Measurements from ENCODE around the gene INSL4. TPM values are rescaled to one million over a fixed set of nuclear protein-coding genes. Genes with fewer than 3 reads are reported as not detected.

INSL4 gene
- total RNA-seq (2014; rRNA removed; shearing (Covaris generic)), result not detected in 2 replicates

DNA sequence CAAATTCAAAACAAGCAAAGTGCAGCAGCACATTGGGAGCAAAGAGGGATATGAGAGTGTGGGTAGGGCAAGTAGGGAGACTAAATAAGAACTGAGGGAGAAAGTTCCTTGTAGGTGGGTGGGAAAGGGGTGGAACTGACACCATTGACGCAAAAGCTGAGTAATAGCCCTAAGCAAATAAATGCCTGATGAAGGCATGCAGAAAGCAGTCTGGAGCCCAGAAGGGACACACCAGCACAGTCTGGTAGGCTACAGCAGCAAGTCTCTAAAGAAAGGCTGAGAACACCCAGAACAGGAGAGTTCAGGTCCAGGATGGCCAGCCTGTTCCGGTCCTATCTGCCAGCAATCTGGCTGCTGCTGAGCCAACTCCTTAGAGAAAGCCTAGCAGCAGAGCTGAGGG is at the start of gene INSL4:
INSL4 (plus strand) TSS at position 208 of the 400 bp plus-strand sequence; CDS start at position 313, 105 bp downstream.
- no peak for DNase-seq (ENCODE audit: low spot score)

GRCh38 chr9:5184776-5185175 is 46.4 kb upstream of the INSL4 start:
- no peak for DNase-seq (ENCODE audit: low spot score)

DNA sequence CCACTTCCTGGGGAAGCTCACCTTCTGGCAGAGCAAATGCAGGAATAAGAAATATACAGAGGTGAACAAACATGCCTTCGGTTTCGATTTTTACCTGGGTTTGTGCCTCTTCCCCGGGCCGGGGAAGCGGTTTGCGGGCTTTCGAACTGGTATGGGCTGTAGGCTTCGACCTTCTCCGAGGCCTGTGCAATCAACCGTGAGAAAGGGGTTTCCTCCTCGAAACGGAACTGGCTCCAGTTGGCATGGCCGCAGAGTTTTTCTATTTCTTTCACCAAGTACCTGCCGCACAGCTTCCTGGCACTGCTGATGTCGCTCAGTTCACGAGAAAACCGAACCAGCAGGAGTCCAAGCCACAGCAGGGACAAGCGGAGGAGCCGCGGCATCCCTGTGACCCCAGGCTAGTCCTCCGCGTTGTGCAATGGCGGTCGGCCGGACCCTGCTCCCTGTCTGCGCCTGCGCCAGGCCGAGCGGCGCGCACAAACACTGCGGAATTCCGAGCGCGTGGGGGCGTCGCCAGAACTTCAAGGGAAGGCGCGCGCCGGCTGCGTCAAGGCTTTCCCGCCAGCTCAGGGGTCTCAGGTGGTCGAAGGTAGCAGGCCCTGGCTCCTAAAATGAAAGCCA is 45.9 kb upstream of the INSL4 start, which contains the start of gene INSL6:
INSL6 (minus strand) TSS at position 420 of the 621 bp plus-strand sequence; CDS start at position 383, 37 bp downstream.
- DNase-seq (ENCODE audit: low spot score), result no peak

DNA sequence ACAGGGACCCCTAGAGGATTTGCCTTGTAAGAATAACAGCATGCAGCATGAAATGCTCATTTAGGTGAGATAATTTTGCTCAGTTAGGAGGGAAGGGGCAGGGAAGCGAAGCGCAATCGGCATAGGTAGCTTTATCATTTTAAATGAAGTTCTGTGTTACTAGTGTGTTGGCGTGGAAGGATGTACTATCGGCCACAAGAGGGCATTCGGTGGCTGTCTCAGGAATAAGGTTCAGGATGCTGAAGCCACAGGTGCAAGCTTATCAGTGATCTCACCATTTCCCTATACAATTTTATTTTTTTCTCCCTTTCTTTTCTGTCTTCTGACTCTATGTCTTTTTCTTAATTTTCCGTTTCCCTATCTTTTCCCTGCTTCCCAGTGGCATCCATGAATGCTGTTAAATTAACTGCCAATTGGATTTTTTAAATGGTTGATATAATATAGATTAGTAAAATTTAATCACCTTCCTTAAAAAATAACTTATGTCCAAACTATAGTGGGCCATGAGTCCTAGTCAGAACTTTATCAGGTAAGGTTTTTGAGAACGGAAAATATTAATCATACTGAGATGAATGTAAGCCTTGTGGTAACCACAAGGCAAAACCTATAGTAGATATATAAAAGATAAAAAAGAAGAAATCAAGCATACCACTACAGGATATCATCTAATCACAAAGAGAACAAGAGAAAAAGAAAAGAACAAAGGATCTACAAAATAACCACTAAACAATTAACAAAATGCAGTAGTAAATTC is 44.6 kb upstream of the INSL4 start:
- DNase-seq (ENCODE audit: low spot score), result peak; percentile 43

DNA sequence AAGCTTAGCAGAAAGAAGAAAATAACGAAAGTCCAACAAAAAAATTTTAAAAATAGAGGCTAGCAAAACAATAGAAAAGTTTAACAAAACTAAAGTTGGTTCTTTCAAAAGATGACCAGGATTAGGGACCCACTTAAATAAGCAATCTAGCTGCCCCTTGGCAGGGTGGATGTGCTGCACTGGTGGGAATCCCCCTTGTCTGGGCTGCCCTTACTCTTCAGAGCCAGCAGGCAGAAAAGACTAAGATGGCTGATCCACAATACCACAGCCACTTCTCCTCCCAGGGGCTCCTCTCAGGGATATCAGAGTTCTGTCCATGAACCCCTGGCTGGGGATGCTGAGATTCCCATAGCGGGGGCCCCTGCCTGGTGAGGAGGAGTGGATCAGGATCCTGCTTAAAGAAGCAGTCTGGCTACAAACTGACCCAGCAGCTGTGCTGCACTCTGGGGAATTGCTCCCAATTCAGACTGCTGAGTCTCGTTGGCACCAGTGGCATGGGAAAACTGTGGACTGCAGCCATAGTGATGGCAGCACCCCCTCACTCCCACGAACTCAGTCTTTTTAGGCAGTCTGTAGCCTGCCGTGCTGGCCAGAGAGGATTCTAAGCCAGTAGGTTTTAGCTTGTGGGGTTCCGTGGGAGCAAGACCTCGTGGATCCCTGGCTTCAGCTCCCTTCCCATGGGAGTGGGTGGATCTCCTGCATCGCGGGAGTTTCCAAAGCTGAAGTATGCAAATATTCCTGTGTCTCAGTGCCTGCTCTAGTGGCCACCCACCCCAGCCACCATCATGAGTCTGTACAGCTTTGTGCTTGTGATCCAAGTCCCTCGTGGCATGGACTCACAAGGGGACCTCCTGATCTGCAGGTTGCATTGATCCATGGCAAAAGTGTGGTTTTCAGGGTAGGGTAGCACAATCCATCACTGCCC is 42.9 kb upstream of the INSL4 start:
- DNase-seq (ENCODE audit: low spot score), result no peak

- DNase-seq (ENCODE audit: low spot score), result no peak
These were observed 39.2 kb upstream of the INSL4 start for GRCh38 chr9:5191985-5192384.

- no peak for DNase-seq (ENCODE audit: low spot score)
These were observed 37.9 kb upstream of the INSL4 start for GRCh38 chr9:5193345-5193744.

GRCh38 chr9:5195463-5195862 is 35.8 kb upstream of the INSL4 start:
- no peak for DNase-seq (ENCODE audit: low spot score)

DNA sequence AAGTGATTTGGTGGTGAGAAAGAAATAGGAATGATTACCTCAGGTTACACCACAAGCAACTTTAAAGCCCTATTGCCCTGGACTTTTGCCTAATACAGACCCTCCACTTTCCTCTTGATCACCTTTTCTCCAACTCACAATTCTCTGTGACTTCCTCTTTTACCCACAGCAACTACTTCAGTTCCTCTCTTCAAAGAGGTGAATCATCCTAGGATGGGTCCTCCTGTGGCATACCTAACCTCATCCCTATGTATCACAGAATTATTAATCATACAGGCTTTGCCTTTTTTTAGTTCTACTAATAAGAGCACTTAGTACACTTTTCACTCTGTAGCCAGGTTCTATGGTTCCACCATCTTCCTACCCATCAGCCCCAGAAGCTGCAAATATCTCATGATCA is 26.1 kb upstream of the INSL4 start:
- DNase-seq (ENCODE audit: low spot score), result no peak

DNA sequence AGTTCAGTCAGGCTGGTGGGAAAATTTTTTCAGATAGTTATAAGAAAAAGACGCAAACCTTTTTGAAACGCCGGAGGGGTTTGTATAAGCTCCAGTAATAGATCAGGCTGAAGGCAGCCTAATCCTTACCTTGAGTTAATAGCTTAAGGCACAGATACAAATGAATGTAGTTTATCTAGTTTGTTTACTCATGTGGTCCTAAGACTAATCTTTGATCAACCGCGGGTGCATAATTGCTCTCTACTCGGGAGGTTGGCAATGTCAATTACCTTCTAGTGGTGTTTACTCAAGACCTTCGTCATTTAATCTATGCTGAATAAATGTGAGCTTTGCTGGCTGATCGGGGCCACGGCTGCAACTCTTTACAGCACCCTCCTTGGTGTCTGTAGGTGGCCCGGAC is 665 bp upstream of the INSL4 start:
- DNase-seq (ENCODE audit: low spot score), result no peak

DNA sequence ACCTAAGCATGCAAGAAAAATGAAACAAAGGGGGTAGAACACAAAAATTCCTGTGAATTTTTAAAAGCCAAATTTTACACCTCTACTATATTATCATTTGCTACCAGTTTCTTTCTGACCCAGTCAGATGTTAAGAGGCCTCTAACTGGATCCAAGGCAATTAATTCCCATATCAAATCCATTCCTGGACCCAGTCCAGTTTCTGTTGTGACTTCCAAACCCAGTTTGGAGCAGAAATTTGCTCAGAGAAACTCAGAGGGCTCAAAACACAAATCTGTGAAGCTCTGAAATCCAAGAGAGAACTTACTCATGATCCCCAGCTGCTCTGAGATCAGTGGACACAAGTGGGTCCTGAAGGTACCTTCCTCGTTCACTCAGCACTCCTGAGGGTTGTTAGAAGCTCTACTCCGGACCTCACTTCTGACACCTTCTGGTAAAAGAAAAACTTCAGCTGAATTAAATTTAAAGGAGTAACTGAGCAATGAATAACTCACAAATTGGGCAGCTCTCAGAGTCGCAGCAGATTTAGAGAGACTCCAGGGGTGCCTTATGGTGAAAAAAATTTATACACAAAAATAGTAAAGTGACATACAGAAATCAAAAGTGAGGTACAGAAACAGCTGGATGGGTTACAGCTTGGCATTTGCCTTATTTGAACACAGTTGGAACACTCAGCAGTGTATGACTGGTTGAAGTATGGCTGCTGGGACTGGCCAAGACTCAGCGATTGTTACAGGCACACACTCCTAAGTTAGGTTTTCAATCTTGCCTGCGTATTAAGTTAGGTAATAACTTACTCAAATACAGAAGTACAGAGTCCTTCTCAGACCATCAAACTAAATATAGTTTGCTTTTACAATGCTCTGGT is 32.4 kb downstream of the INSL4 start:
- peak; percentile 16 for DNase-seq (ENCODE audit: low spot score)

GRCh38 chr9:5264219-5264595 is 33.0 kb downstream of the INSL4 start:
- DNase-seq (ENCODE audit: low spot score), result no peak

DNA sequence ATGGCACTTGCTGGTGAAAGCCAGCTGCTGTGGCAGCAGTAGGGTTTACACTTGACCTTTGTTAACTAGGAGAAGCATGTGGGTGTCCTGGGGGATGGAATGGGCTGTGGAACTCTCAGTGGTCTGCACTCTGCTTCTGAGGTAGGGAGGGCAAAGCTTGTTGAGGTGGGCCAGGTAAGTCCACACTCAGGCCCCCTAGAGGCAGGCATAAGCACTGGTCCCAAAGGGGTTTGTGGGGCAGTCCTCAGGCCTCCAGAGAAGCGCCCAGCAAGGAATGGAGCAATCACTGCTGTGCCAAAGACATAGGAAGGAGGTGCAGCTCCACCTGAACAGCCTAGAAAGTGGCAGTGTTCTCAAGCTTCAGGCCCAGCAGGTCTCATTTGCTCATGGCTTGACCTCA is 34.7 kb downstream of the INSL4 start:
- no peak for DNase-seq (ENCODE audit: low spot score)

- peak; percentile 45 for DNase-seq (ENCODE audit: low spot score)
These were observed 38.1 kb downstream of the INSL4 start for GRCh38 chr9:5269249-5269715.

- no peak for DNase-seq (ENCODE audit: low spot score)
These were observed 43.6 kb downstream of the INSL4 start for GRCh38 chr9:5274770-5275169.

DNA sequence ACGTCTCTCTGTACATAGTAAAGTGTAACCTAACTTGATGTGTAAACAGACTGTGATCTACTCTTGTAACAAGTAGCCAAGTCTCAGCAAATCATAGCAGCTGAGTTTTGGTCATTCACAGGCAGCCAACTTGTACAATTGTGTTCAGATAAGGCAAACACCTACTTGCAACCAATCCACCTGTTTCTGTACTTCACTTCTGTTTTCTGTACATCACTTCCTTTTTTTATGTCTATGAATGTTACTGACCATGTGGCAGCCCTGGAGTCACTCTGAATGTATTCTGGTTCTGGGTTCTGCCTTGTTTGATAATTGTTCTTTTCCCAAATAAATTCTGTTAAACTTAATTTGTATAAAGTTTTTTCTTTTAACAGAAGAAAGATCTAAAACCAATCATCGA is 47.3 kb downstream of the INSL4 start:
- DNase-seq (ENCODE audit: low spot score), result no peak

Other genes with a start within 250 kb of the INSL4 start
- 0.41 and 1.2 TPM in 2 replicates for gene JAK2, start 246.1 kb upstream of the INSL4 start, total RNA-seq (2014; rRNA removed; shearing (Covaris generic))
- gene INSL6, start 45.8 kb upstream of the INSL4 start, total RNA-seq (2014; rRNA removed; shearing (Covaris generic)), result not detected in 2 replicates
- gene RLN2, start 73.3 kb downstream of the INSL4 start, total RNA-seq (2014; rRNA removed; shearing (Covaris generic)), result not detected in 2 replicates
- not detected in 2 replicates for gene RLN1, start 108.5 kb downstream of the INSL4 start, total RNA-seq (2014; rRNA removed; shearing (Covaris generic))
- 19.5 and 19.7 TPM in 2 replicates for gene PLGRKT, start 206.5 kb downstream of the INSL4 start, total RNA-seq (2014; rRNA removed; shearing (Covaris generic))
- 0.95 and 1.1 TPM in 2 replicates for gene CD274, start 219.1 kb downstream of the INSL4 start, total RNA-seq (2014; rRNA removed; shearing (Covaris generic))